Measurements from ENCODE around the gene GPALPP1. TPM values are rescaled to one million over a fixed set of nuclear protein-coding genes. Genes with fewer than 3 reads are reported as not detected.
"Not testable (repeated sequence)": the region's sequence is repeated elsewhere in the genome, so short reads cannot be mapped to it uniquely, and the experiment has no call there.

GPALPP1 gene
- total RNA-seq, 1 experiment from 2014 or later, result 19.9 TPM

- no peak for DNase-seq (ENCODE audit: low read depth)
Measured at GRCh38 chr13:45063261-45063860, 74.0 kb downstream of the GPALPP1 start.

GRCh38 chr13:45063889-45064288 lies 74.6 kb downstream of the GPALPP1 start:
- DNase-seq (ENCODE audit: low read depth), result not testable (repeated sequence)

DNA sequence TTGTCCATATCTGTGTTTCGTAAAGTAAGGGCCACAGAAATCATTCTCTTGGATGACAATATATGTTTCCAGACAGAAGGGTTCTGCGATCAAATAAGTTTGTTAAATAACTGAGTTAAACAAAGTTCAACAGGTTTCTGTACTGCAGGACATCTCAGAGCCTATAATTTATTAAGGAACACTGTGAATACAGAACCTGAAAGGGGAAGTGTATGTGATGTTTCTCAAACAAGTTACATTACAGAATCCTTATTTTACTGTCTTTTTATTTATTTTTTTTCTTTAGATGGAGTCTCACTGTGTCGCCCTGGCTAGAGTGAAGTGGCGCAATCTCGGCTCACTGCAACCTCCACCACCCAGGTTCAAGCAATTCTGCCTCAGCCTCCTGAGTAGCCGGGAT lies 75.6 kb downstream of the GPALPP1 start:
- DNase-seq (ENCODE audit: low read depth), result no peak

GRCh38 chr13:45068036-45069001 lies 79.0 kb downstream of the GPALPP1 start:
- DNase-seq (ENCODE audit: low read depth), result no peak

- DNase-seq (ENCODE audit: low read depth), result no peak
Measured at GRCh38 chr13:45073809-45074208, 84.5 kb downstream of the GPALPP1 start.

GRCh38 chr13:45074721-45075120 lies 85.4 kb downstream of the GPALPP1 start:
- DNase-seq (ENCODE audit: low read depth), result no peak

- DNase-seq (ENCODE audit: low read depth), result no peak
Measured at GRCh38 chr13:45078003-45078402, 88.7 kb downstream of the GPALPP1 start.

Other genes with a start within 250 kb of the GPALPP1 start
- gene NUFIP1, start 67 bp upstream of the GPALPP1 start, total RNA-seq (2014; rRNA removed; shearing (Covaris generic)), result 3.6 and 6.0 TPM in 2 replicates
- gene GTF2F2, start 131.0 kb downstream of the GPALPP1 start, total RNA-seq (2014; rRNA removed; shearing (Covaris generic)), result 45.2 and 55.2 TPM in 2 replicates
- gene KCTD4, start 211.5 kb downstream of the GPALPP1 start, total RNA-seq (2014; rRNA removed; shearing (Covaris generic)), result not detected in 2 replicates